Activated effector memory CD4-positive, alpha-beta T cell treated with Interleukin-2 at 50 U/mL for 16 hours (primary cell): ENCODE measurements around the gene POLN.

ENCODE experiments used
- DNase-seq: peaks from one replicate; pipeline ENCODE4 v3.0.0-alpha.2; 2020

Gene POLN

DNA sequence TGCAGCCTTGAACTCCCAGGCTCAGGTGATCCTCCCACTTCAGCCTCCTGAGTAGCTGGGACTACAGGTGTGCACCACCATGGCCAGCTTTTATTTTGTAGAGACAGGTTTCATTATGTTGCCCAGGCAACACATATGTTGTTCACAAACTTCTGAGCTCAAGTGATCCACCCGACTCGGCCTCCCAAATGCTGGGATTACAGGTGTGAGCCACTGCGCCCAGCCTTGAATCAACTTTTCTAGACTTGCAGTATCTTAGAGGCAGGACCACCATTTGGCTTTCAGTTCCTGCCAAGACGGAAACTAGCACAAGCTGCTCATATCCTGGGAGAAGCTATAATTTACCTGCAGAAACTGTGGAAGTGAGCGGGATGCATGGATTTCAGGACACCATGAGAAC is 162.9 kb downstream of the POLN start:
- DNase-seq: no peak

DNA sequence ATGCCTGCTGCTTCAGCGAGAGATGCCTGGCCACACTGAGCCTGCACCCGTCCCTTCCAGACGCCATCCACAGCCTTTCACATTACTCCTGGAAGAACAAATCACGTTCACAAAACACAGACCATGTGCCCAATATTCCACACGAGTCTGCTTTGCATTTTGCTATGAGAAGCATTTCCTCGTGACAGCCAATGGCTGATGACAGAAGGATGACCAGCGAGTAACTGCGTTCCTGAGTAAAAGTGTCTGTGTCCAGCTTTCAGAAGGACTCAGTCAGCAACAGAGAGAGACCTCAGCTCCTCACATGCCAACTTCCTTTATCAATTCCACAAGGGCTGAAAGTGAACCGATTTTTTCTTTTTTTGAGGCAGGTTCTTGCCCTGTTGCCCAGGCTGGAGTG is 163.3 kb downstream of the POLN start:
- no peak for DNase-seq

DNA sequence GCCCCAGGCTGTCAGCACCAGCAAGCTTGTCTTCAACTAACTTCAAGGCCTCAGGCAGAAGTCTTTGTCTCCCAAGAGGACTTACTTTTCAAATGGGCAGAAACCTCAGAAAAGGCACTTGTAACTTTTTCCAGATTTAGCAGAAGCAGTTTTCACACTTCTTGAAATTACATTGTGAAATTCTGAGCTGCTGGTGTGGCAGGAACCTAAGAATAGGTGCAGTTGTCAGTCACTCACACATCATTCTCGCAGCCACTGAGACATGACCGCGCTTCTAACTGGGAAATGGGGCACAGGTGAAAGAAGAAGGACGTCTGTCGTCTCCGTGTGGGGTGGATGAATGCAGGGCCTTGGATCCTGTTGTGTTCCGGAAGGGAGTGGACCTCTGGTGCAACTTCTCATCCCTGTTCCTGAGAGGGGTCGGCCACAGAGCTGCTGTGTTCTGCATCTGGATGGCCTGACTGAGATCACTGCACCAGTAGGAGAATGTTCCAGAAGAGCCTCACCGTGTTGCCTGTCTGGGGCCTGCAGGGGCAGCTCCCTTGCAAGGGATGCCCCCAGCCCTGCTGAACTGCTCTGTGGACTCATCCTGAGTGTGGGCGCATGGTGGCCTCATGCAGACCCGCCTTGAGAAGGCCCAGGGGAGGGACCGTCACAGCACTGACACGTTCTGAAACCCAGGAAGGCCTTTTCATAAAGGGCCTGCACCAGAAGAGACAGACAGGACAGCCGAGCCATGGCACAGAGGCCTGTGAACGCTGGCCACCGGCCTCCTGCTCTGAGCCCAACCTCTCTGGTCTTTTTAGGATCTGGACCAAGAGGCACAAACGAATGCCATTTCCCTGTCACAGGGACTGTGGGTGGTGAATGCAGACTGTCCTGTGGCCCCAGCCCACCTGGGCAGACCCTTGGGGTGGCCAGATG is 164.1 kb downstream of the POLN start:
- no peak for DNase-seq

DNA sequence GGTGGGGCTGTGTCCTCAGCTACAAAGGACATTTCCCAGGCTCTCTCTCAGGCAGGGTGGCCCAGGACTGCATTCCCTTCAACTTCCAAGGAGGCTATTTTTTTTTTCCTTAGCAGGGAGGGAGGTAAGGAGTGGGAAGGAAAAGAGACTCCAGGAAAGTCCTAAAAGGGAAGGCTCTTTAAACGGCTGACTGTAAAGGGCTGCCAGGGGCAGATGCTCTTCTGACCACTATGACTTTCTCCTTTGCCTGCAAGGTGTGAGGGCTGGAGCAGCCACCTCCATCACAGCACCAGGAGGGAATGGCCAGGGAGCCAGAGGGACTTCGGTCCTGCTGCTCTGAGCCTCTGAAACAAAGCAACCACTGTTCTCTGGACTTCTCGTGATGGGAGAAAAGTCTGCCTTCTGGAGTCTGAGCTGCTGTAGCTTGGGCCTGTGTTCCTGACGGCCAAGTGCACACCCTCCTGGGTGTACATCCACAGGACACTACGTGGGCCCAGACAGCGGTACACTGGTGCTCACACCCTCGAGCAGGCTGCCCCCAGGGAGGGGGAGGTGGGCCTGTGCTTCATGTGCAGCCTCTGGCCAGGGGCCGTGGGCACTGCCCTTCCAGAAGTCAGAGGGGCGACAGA is 164.9 kb downstream of the POLN start:
- no peak for DNase-seq

DNA sequence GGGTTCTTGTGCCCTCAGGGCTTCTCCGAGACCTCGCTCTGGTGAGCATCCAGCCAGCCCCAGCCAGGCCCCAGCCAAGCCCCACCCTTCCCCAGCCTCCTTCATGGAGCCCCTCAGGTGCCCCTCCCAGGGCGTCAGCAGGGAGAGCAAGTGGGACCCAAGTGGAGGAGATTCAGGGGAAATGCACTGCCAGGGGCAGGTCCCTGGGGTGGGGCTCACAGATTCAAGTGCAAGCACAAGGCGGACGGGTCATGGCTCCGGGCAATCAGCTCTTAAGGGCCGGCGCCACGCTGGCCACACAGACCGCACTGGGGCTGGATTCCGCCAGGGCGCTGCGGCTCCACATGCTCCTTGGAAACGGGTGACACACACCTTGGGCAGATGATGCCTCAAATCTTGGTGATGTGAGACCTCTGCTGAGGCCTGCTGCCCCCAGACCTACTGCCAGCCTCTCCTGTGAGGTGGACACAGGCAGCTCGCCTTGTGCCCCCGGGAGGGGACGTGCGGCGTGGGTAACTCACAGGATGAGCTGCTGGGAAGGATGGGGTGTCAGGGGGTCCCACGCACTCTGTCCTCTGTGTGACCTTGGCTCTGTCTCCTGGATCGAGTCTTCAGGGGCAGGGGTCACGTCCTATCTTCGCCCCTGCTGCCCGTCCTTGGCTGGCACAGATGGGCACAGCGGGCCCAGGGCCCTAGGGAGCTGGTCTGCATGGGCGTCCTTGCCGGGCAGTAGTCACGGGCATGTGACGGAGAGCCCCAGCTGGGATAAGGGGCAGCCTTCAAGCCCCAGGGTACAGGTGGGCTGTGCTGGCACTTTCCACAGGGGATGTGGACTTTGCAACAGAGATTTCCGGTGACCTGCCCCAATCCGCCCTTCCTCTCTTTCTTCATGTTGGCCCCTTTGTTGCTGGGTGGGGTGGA is 165.7 kb downstream of the POLN start:
- no peak for DNase-seq

DNA sequence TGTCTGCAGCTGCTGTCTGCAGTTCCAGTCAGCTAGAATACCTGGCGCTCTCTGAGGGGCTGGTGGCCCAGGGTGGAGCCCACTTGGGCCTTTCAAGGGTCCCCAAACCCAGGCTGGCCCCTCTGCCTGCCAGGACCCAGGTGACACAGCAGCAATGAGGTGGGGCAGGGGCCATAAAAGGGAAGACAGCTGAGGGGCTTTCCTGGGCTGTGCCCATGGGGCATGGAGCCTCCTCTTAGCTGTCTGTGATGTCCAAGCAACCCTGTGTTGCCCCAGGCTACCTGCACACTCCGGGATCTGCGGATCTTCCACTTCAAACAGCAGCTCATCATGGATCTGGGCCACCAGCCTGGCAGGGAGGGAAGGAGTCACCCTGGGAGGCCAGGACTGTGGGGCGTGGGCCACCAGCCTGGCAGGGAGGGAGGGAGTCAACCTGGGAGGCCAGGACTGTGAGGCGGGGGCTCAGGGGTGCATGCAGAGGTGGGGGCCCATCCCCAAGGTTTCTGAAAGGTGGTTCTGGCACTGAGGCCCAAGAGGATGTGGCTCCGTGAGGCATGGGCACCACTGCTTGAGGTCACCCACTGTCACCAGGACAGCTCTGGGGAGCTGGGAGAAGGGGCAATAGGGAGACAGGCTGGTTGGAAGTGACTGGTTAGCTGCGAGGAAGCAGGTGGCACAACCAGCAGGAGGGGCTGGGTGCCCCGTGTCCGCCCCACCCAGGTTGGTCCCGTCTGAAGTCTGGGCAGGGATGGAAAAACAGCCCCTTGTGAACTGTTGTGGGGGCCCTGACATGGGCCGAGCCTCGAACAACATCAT is 166.5 kb downstream of the POLN start:
- DNase-seq: no peak

DNA sequence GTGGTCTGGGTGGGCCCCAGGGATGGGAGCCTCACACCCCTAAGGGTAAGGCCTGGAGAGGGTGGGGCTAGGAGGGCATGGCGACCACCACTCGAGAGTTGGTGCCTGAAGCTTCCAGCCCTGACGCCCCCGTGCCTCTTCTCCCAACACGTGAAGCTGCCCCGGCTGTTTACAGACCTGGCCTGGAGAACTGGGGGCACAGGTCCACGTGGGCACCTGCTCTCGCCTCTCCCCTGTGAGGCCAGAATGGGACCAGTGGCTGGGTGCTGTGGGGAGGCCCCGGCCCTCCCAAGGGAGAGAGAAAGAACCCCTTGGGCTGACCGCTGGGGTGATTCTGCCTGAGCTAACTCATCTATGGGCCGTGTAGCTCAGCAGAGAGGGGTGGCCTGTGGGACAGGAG is 167.3 kb downstream of the POLN start:
- DNase-seq: no peak

DNA sequence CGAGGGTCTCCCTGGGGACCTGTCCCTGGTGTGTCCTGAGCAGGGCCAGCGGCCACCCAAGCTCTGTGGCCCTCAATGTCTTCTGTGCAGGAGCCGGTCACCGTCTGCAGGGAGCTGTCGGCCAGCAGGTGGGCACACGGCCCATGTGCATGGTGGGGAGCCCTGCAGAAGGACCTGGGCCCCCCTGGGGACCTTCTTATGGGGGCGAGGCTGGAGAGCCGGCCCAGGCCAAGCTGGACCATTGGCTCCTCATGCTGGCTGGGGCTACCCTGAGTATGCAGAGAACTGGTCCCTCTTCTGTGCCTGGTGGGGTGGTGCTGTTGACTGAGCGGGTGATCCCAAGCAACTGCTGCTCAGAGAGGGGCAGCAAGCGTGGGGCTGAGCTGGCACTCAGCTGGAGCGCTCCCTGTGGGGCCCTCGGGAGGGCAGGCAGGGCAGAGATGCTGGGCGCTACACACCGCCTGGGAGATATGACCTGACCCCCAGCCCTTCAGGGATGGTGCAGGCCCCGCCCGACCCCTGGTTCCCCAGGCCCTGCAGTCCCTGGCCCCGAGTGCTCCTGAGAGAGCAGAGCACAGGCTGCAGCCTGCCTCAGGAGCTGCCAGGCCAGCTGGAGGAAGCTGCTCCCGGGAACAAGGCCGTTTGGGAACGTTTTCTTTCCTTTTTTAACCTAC is 168.0 kb downstream of the POLN start:
- DNase-seq: no peak

DNA sequence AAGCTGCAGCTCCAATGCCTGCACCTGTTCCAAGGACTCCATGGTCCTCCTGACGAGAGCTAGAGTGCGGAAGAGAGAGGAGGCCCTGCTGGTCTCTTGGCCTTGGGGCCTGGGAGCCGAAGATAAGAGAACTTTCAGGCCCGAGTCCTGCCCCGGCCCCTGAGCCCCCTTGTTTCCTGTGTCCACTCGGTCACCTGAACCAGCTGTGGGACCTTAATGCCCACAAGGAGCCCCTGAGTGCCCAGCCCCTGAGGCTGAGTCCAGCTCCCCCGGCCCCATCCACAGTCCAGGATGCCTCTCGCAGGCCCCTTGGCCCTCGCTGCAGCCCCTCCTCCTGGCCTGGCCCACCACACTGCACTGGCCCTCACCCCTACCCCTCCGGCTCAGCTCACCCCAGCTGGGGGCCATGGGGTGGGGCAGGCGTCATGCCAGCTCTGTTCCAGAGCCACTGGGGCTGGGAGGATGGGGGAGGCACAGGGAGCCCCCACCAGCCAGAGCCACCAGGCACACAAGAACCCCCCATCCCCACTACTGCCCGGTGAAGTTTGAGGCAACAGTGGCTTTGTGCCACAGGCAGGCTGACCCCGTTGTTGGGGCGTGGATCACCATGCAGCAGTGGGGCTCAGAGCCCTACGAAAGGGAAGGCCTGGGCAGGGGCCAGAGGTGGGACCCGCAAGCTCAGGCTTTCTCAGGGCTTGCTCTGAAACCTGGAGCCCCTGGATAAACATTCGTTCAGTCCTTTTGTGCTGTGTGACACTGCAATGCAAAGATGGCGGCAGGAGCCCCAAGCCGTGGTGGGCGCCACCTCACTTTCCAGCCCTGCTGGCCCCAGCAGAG is 168.7 kb downstream of the POLN start:
- DNase-seq: no peak

DNA sequence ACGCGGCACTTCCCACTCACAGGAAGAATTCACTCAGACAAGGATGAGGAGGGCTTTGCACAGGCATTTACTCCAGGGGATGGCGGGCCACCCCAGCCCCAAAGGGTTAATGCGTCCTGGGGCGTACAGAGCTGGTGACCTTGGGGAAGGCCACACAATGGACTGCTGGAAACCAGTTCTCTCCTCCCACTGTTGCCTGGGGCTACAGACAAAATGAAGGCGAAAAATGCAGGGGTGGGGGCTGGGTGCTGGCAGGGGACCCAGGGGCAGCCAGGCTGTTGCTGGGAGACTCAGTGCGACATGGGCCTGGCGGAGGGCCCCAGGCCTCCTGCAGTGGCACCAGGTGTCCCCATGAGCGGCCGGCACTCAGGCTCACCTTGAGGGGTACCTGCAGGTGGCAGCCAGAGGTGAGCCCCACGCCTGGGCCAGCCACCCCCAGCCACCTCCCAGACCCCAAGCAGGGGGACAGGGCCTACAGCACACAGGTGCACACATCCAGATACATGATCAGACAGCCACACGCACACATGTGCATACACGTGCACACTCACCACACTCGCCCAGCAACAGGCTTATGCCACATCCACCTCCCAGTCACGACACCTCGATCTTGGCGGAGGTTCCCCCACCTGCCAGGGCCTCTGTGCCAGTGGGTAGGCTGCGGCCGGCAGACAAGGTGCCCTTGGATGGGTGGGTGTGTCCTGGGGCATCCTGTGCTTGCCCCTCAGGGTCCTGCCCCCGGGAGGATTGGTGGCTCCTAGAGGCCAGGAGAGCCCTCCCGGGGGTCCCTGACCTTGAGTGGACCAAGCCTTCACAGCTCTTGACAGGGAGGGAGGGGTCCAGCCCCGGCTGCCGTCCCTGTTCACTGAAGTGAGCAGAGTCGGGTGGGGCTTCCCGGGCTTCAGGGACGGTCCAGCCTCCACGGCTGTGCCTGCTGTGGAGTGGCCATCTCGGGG is 169.7 kb downstream of the POLN start:
- DNase-seq: no peak

DNA sequence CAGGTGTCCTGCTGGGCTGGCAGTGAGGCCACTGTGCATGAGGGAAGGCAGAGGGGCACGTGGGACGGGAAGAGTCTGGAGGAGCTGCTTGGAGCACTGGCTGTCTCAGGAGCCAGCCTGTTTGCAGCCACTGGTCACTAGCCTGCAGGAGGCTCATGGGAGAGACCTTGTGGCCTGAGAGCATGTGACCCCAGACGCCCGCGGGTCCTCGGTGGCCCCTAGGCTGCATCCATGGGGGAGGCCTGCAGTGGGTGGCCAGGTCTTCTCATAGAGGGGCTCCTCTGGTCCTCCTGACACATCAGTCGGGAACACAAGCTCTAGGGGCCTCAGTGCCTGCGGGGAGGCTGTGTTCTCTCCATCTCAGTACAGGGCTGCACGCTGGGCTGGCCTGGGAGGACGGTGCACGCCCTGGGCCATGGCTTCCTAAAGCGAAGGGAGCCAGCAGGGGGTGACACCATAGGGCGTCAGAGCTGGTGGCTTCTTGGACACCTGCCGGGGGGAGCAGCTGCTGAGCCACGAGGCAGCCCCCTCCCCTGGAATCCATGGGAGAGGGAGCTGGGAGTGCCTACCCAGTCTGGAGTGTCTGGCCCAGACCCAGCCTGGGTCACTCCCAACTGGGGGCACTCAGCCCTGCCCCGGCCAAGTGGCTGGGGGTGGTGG is 170.5 kb downstream of the POLN start:
- no peak for DNase-seq

DNA sequence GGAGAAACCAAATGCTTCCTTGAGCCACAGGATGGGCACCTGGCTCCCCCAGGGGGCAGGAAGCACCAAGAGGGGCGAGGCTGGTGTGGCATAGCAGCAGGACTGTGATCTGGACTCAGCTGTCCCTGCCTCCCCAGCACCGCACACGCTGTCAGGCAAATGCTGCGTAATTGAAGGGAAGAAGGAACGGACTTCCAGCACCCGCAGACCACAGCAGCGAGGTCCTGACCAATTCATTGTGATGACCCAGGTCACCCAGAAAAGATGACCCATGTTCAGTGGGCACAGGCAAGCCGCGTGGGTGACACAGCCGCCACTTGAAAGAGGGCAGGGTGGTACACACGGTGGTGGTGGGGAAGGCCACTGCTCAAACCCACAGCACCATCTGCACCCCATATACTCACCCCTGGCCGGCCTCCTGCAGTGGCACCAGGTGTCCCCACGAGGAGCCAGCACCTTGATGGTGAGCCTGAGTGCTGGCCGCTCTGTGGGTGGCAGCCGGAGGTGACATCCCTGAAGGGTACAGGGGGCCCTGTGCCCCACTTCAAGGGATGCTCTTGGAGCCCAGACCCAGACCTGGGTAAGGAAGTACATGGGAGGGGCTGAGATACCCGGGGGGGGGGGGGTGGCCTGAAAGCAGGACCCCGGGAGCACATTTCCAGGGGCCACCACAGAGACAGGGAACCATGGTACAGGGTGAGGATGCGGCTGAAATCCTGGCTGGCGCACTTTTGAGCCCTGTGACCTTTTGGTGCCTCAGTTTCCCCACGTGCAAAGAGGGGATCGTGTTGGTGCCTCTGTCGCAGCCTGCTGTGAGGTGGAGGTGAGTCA is 171.3 kb downstream of the POLN start:
- no peak for DNase-seq

DNA sequence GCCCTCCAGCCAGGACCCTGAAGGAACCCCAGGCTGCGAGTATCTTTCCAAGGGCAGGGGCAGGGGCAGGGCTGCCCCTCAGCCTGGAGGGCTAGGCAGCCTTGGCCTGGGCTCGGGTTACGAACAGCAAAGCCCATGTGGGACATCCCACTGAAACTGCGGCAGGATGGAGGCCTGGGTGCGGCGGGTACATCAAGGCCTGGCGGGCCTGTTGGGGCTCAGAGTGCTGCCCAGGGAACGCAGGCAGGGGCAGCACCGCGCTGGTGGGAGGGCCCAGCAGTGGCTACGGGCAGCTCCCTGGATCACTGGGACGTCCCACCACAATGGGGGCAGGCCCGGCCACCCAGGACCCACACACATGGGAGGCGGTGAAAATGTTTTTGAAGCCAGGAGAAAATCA is 171.9 kb downstream of the POLN start:
- no peak for DNase-seq

DNA sequence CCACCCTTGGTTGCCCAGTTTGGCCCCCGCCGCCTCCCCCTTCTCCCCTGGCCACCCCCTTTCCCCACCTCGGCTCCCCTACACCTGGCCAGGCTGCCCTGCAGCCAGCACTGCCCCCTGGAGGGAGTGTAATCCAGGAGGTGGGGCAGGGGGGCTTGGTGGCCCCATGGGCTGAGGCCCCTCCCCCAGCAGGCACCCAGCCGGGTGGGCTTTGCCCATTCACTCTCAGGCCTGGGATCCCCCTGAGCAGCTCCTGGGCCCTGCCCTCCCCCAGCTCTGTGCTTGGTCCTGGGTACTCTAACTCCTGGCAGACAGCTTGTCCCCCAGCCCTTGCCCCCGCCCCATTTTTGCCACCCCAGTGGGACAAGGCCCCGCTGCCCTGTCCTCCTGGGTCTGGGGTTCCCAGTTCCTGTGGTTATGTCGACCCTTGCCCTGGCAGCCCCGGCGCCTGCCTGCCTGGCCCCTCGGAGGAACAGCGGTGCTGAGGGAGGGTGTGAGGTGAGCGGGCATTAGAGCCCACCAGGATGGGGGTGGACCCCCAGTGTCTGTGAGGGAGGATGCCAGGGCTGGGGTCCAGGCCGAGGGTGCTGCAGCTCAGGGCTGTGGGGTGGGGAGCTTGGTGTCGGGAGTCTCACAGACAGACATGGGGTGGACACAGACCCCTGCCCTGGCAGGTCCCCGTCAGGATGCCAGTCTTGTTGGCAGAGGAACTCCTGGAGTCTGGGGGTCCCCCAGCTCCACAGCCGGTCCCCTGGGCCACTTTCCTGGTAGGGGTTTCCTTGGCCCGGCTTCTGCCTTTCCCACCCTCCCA is 172.6 kb downstream of the POLN start:
- DNase-seq: no peak

DNA sequence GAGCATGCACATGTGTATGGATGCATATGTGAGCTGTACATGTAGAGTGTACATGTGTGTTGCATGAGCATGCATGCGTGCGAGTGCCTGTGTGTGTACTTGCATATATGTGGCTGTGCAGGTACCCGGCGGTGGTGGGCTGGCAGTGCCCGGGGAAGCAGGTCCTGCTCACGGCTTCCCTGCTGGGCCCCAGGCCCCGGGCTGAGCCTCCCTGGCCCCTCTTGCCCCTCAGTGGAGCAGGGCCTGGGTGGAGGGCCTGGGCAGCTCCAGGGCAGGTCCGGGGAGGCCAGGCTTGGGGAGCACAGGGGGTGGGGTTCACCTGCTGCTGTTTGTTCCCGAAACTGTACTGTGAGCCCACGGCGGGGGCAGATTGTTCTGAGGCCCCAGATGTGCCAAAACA is 173.4 kb downstream of the POLN start:
- no peak for DNase-seq

DNA sequence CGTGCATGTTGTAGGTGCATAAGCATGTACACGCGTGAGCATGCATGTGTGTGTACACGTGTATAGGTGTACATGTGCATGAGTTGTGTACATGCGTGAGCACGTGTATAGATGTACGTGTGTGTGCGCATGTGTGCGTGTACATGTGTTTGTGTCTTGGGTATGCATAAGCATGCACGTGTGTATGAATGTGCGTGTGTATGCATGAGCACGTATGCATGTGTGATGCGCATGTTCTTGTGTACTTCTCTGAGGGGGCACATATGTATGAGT is 173.8 kb downstream of the POLN start:
- DNase-seq: no peak

DNA sequence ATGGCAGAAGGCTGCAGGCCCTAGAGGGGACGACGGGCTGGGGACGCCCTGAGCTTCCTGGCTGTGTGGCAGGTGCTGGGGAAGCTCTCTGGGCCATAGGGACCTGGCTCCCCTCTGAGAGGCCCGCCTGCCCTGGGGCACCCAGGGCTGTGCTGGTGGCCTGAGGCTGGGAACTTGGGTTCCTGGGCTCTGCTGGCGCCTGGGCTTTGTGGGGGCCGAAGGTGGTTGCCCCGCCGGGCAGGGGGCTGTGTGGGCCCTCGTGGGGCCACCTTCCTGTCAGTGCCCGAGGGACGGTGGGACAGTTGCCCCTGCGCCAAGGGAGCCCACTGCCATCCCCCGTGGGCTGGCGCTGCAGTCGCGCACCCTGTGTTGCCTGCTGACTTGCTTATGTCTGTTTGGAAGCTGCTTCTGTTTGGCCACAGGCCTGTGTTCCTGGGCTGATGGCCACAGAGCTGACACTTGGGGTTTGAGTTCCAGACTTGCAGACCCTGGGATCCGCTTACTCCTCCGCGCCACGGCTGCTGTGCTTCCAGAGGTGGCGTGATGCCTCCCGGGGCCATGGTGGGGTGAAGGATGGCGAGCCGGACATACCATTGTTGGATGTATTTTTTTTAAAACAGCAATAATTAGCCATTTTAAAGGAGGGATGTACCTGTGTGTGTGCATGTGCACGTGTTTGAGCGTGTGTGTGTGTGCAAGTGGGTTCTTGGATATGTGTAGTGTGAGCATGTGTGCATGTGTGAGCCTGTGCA is 174.3 kb downstream of the POLN start:
- no peak for DNase-seq
